Activated T-cell treated with anti-CD3 and anti-CD28 coated beads, Interleukin-2, amount 50 U/mL, for 4 hours (primary cell): ENCODE measurements around the gene CACNA1C. TPM values are rescaled to one million over a fixed set of nuclear protein-coding genes. Genes with fewer than 3 reads are reported as not detected.

Experiments
- ATAC-seq, 2 donors: fragments of 200-7000 bp; cut with Tn5 transposase; one replicate each; pipeline ENCODE4 v1.10.0; 2021
- DNase-seq: peaks from one replicate; pipeline ENCODE4 v3.0.0-alpha.2; 2020
- H3K27me3 Mint-ChIP-seq: one replicate; pipeline ENCODE4 v1.8.0; 2021; ENCODE audit warnings: low read depth, mixed read lengths
- H3K36me3 Mint-ChIP-seq: one replicate; pipeline ENCODE4 v1.8.0; 2022; ENCODE audit warnings: mixed read lengths; ENCODE audit not compliant: insufficient read depth
- H3K4me1 Mint-ChIP-seq: one replicate; pipeline ENCODE4 v1.8.0; 2021; ENCODE audit warnings: low read depth, mixed read lengths
- H3K4me3 Mint-ChIP-seq: one replicate; pipeline ENCODE4 v1.8.0; 2021; ENCODE audit warnings: mild to moderate bottlenecking, moderate library complexity, mixed read lengths
- H3K9me3 Mint-ChIP-seq: one replicate; pipeline ENCODE4 v1.8.0; 2021; ENCODE audit warnings: mixed read lengths
- total RNA-seq, 3 donors: library from RNA; stranded (reverse); gene quantifications; one replicate each; pipeline ENCODE4 v1.2.1, GENCODE V29; 2021

CACNA1C gene
- total RNA-seq, 3 donors from 2014 or later = 0.03 to 0.08 (median 0.03) TPM

GRCh38 chr12:2258025-2258424 lies 205.2 kb downstream of the CACNA1C start:
- DNase-seq (no peak), ATAC-seq (no peak)
- H3K4me1 Mint-ChIP-seq = peaks cover 4% of the 10 kb centered on the region
- H3K4me3 Mint-ChIP-seq = no peak overlapping the region
- peaks cover 4% of the 10 kb centered on the region for H3K27me3 Mint-ChIP-seq
- H3K9me3 Mint-ChIP-seq = peaks cover 5% of the 10 kb centered on the region
- H3K36me3 Mint-ChIP-seq = peaks cover 2% of the 10 kb centered on the region

GRCh38 chr12:2259369-2259768 lies 206.6 kb downstream of the CACNA1C start:
- Mint-ChIP-seq H3K36me3 (peaks cover 2% of the 10 kb centered on the region), H3K4me1 (peaks cover 4% of the 10 kb centered on the region), H3K27me3 (peaks cover 4% of the 10 kb centered on the region), H3K9me3 (peaks cover 5% of the 10 kb centered on the region), H3K4me3 (no peak overlapping the region)
- DNase-seq (no peak), ATAC-seq (no peak)

GRCh38 chr12:2260441-2260840 lies 207.7 kb downstream of the CACNA1C start:
- ATAC-seq = no peak
- H3K9me3 Mint-ChIP-seq = peaks cover 5% of the 10 kb centered on the region

DNA sequence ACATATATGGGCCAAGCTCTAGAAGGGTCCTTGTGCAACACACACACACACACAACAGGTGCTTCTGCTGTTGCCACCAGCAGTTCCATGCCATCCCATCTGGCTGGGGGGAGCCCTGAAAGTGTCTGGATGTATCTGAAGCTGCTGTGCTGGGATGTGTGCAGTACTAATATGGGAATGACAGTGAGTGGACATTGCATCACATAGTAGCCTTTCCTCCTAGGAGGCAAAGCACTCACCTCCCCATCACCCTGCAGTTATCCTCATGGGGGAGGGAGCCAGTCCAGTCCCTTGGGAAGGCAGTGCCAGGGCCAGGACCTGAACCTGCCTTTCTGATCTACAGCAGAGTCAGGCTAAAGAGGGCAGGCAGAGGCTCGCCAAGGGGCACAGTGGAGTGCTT lies 208.9 kb downstream of the CACNA1C start:
- no peaks in the 10 kb centered on the region for H3K36me3 Mint-ChIP-seq
- no peak for ATAC-seq

More at GRCh38 chr12:2260441-2260840, 207.7 kb downstream of the CACNA1C start:
- Mint-ChIP-seq H3K36me3 (peaks cover 2% of the 10 kb centered on the region), H3K4me3 (no peak overlapping the region), H3K4me1 (peaks cover 4% of the 10 kb centered on the region), H3K27me3 (peaks cover 4% of the 10 kb centered on the region)
- DNase-seq = no peak

DNA sequence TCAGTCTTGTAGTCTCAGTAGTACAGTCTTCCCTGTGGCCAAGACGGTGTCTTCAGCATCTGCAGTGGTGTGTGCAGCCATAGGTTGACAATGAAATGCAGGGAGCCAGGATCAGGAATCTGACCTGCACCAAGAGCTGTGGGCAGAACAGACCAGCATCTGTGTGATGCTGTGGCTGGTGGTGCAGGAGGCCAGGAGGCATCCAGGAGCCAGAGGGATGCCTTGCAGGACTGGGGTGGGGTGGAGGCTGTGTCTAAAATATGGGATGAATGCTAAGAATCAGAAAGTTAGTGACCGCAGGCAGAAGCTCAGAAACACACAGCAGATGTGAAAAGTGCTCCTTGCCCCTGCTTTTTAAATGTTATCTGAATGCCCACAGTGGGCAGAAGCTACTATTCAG lies 209.7 kb downstream of the CACNA1C start:
- ATAC-seq (no peak), DNase-seq (no peak)
- no peaks in the 10 kb centered on the region for H3K9me3 Mint-ChIP-seq
- peaks cover 4% of the 10 kb centered on the region for H3K27me3 Mint-ChIP-seq
- peaks cover 4% of the 10 kb centered on the region for H3K4me1 Mint-ChIP-seq
- no peak overlapping the region for H3K4me3 Mint-ChIP-seq
- no peaks in the 10 kb centered on the region for H3K36me3 Mint-ChIP-seq

More for the DNA sequence above, 208.9 kb downstream of the CACNA1C start:
- DNase-seq = no peak
- Mint-ChIP-seq H3K9me3 (no peaks in the 10 kb centered on the region), H3K27me3 (peaks cover 4% of the 10 kb centered on the region), H3K4me3 (no peak overlapping the region), H3K4me1 (peaks cover 4% of the 10 kb centered on the region)

- no peaks in the 10 kb centered on the region for H3K36me3 Mint-ChIP-seq
- no peak for ATAC-seq
- no peak for DNase-seq
- H3K4me1 Mint-ChIP-seq = peaks cover 4% of the 10 kb centered on the region
- peaks cover 4% of the 10 kb centered on the region for H3K27me3 Mint-ChIP-seq
- H3K4me3 Mint-ChIP-seq = no peak overlapping the region
- no peaks in the 10 kb centered on the region for H3K9me3 Mint-ChIP-seq
Measured at GRCh38 chr12:2263901-2264300, 211.1 kb downstream of the CACNA1C start.

DNA sequence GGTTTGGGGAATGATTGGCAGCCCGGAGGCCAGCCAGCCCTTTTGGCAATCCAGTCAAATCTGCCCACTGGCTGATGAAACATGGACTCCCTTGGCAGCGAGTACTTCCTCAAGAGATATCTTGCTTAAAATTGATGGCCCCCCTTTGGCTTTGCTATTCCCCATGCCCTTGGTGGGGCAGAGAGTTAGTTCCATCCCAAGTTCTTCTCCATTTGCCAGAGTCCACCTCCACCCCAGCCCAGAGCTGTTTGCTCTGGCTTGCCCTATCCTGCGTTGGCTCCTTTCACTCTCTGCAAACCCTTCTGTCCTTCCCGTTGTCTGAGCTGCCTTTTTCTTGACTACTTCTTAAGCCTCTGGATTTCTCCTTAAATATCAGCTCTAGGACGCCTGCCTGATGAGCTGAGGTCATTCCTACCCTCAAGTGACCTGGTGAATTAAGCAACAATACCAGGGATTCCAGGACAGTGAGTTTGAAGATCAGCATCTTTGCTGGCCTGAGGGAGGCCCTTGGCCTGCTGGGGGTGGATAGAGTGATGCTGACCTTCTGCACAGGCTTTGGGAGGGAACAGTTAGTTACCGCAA lies 212.0 kb downstream of the CACNA1C start:
- ATAC-seq = no peak
- H3K4me3 Mint-ChIP-seq = no peak overlapping the region
- no peaks in the 10 kb centered on the region for H3K36me3 Mint-ChIP-seq
- H3K27me3 Mint-ChIP-seq = no peaks in the 10 kb centered on the region
- no peak for DNase-seq
- H3K4me1 Mint-ChIP-seq = no peaks in the 10 kb centered on the region
- H3K9me3 Mint-ChIP-seq = no peaks in the 10 kb centered on the region

DNA sequence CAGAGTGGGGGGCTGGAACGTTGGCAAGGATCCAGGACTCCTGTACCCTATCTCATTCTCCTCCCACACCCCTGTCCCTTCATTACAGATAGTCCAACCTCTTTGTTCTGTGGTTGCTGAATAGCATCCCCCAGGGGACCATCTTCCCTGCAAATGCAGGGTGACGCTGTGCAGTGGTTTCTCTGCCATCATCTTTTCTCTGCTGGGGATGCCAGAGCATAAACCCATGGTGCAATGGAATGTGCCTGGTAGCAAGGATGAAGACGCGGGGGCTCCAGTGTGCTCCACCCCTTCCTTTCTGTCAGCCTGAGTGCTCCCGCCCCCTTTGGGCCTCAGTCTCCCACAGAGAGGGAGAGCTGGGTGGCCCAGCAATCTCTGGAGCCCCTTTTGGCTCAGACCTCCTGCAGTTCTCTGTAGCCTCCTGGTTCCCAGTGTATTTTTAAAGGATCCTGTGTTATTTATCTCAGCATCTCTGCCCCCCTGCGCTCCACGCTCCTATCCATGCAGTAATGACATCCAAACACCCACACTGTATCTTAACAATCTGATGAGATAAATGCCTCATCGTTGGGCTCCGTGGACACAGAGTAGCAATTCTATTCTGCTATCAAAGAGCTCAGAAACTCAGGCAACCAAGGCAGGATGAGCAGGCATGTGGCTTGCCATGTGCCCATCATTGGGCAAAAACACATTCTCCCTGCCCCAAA lies 212.8 kb downstream of the CACNA1C start:
- Mint-ChIP-seq H3K9me3 (no peaks in the 10 kb centered on the region), H3K27me3 (no peaks in the 10 kb centered on the region), H3K36me3 (no peaks in the 10 kb centered on the region), H3K4me1 (no peaks in the 10 kb centered on the region), H3K4me3 (no peak overlapping the region)
- ATAC-seq (no peak), DNase-seq (no peak)

DNA sequence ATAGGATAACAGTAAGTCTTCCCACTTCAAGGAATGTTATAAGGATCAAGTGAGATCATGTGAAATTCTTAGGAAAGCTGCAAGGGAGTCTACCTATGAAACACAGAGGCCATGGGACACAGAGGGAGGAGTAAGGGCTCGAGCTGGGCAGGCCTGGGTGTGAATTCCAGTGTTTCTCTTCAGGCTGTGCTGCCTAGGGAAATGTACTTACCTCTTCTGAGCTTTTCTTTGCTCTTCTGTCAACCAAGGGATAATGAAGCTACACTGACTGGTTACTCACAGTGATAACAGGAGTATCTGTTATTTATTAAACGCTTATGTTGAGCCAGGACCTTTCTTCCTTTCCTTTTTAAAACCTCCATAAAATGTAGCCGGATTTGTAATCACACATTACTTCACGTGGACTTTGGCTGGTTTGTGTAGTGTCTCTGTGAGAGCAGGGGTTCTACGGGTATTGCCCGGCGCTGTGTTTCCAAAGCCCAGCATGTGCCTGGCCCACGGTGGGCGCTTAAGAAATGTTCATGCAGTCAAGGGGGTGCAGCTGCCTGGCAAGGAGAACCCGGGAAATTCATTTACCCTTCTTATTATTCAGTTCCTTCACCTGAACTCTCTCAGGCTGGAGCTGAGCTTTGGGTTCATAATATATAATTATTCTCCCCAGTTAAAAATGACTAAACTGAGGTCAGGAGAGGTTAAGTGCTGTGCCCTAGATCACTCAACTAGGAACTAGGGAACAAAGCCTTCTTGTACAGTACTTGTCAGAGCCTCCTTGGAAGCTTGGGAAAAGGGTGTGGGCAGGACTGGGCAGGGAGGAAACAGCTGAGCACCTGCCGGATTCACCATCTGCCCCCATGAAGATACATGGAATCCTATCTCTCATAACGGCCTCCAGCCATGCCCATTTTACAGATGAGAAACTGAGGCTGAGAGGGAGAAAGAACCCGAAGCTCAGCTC lies 214.2 kb downstream of the CACNA1C start:
- Mint-ChIP-seq H3K36me3 (no peaks in the 10 kb centered on the region), H3K4me3 (no peak overlapping the region), H3K4me1 (no peaks in the 10 kb centered on the region), H3K27me3 (no peaks in the 10 kb centered on the region), H3K9me3 (no peaks in the 10 kb centered on the region)
- ATAC-seq (no peak), DNase-seq (no peak)

DNA sequence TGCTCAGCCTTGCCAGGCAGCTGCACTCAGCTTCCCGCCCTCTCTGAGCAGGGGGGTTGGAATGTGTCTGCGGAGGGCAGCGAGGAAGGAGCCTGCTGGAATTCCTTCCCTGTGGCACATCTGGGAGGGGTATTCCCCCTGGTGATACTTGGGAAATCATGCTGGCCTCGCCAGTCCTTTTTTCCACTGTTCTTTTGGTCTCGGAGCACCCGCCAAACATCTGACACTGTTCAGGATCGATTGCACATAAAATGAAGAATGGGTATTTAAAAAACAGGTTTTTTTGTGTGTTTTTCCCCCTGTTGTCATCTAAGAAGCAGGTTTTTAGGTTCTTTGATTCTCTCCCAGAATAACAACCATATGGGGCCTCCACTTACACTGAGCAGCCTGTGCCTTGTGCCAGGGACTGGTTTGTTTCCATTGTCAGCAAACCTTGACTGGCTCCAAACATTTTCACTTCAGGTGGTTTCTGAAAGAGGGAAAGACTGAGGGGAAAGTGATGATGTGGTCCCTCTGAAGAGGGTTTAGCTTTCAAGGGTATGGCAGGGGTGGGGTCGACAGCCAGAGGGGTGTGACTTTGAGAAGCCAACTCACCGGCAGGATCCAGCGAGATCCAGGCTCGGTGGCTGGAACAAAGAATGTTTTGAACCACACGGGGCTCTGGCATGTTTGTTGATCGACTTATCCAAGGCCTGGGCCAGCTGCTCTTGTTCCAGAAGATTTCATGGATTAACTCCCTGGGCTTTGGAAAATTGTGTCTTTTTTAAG lies 215.1 kb downstream of the CACNA1C start:
- H3K9me3 Mint-ChIP-seq = no peaks in the 10 kb centered on the region
- DNase-seq (no peak), ATAC-seq (no peak)
- no peaks in the 10 kb centered on the region for H3K4me1 Mint-ChIP-seq
- H3K36me3 Mint-ChIP-seq = no peaks in the 10 kb centered on the region
- H3K27me3 Mint-ChIP-seq = no peaks in the 10 kb centered on the region
- no peak overlapping the region for H3K4me3 Mint-ChIP-seq

DNA sequence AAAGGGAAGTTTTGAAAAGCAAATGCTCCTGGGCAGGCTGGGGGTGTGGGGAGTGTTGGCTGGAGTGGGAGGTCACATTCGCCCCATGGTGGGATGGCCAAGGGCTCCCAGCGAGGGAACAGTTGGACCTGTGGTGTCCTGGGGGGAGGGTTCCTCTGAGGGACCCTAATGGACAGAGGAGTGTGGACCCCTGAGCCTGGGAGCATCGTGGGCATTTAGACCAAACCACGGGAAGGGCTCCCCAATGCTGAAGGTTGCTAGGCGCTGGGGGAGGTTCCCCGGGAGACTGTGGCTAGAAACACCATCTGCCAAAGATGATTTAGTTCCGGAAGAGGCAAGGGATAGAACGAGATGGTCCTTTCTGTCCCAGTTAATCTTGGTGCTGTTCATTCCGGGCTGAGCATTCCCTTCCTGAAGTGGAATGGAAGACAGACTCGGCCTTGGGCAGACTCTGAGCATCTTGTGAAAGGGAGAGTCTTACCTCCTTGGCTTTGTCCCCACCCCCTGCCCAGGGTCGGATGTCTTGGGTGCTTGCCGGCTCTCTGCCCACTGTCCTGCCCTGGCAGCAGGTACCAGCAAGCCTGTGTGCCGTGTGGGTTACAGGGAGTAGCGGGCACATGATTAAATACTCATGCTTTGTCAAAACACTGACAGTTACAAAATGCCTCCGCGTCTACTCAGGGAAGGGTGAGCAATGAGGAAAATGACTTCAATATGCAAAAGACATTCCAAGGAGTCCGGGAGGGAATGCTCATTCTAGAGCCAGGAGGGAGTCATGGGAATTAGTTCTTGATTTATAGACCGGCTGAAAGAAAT lies 215.9 kb downstream of the CACNA1C start:
- ATAC-seq (no peak), DNase-seq (no peak)
- H3K4me1 Mint-ChIP-seq = no peaks in the 10 kb centered on the region
- no peaks in the 10 kb centered on the region for H3K9me3 Mint-ChIP-seq
- no peak overlapping the region for H3K4me3 Mint-ChIP-seq
- H3K27me3 Mint-ChIP-seq = no peaks in the 10 kb centered on the region
- no peaks in the 10 kb centered on the region for H3K36me3 Mint-ChIP-seq

DNA sequence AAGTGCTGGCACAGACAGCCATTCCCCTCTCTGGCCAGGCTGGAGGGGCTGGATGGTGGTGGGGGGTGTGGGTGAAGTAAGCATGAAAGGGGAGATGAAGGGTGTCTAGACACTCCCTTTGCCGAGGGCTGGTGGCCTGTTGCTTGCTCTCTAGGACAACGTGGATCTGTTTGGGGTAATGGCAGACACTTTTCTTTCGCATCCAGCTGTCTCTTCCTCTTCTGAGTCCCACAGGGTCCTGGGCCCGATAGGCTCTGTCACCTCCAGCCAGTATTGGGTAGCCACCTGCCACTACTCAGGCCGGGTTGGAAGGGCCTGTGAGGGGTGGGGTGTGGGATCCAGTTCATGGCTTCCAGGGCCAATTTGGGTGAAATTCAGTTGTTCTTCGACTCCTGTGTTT lies 218.1 kb downstream of the CACNA1C start:
- Mint-ChIP-seq H3K4me3 (no peak overlapping the region), H3K27me3 (peaks cover 4% of the 10 kb centered on the region), H3K36me3 (no peaks in the 10 kb centered on the region), H3K9me3 (no peaks in the 10 kb centered on the region), H3K4me1 (no peaks in the 10 kb centered on the region)
- DNase-seq (no peak), ATAC-seq (no peak)

DNA sequence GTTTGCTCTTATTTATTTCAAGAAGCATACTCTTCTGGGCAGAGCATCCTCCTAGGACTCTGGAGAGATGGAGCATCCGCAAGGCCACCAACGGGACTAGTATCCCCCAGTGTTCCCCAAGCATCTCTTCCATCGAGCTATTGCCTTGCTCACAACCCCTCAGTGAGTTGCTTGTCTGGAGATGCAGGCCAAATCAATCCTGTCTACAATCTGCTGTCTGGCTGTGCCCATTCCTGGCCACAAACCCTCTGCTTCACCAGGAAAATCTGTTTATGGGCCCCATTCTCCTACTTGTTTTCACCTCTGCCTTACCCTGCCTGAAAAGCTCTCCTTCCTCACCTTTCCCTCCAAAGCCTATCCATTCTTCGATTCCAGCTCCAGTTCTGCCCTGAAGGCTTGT lies 219.2 kb downstream of the CACNA1C start:
- H3K27me3 Mint-ChIP-seq = peaks cover 4% of the 10 kb centered on the region
- ATAC-seq (no peak), DNase-seq (no peak)
- H3K4me1 Mint-ChIP-seq = no peaks in the 10 kb centered on the region
- H3K36me3 Mint-ChIP-seq = no peaks in the 10 kb centered on the region
- H3K4me3 Mint-ChIP-seq = no peak overlapping the region
- no peaks in the 10 kb centered on the region for H3K9me3 Mint-ChIP-seq
